Thoracic aorta (tissue), 2 donors: ENCODE data around the gene COQ10B. TPM values are rescaled to one million over a fixed set of nuclear protein-coding genes. Genes with fewer than 3 reads are reported as not detected.

Experiments
- ATAC-seq: fragments of 150-250 bp; one replicate; pipeline ENCODE4 v1.8.0; 2017; ENCODE audit warnings: low read depth; ENCODE audit not compliant: insufficient number of reproducible peaks, low FRiP score
- DNase-seq: peaks from one replicate; pipeline ENCODE4 v3.0.0-alpha.2; 2020; ENCODE audit warnings: low spot score
- H3K27ac ChIP-seq, 2 donors: fragments of 200-600 bp; sonication (generic); 1 replicate in 1 of 2; 2 replicates in 1 of 2; pipeline ENCODE4 v1.5.1; 2016; ENCODE audit warnings: mild to moderate bottlenecking in 2 of 2, moderate library complexity in 2 of 2
- H3K27me3 ChIP-seq: fragments of 200-600 bp; sonication (generic); replicated peaks from 2 replicates; pipeline ENCODE4 v1.6.0; 2016; ENCODE audit warnings: mild to moderate bottlenecking; ENCODE audit not compliant: insufficient read depth
- H3K36me3 ChIP-seq: fragments of 200-600 bp; sonication (generic); one replicate; pipeline ENCODE4 v1.5.1; 2016
- H3K4me1 ChIP-seq, 2 donors: fragments of 200-600 bp; sonication (generic); 1 replicate in 1 of 2; 2 replicates in 1 of 2; pipeline versions ENCODE4 v1.5.1 to v1.6.0; 2016; ENCODE audit warnings: low read depth in 2 of 2, mild to moderate bottlenecking in 1 of 2; ENCODE audit not compliant: control insufficient read depth in 1 of 2
- H3K4me3 ChIP-seq: fragments of 200-600 bp; sonication (generic); 2 replicates; pipeline ENCODE4 v1.5.1; 2016; ENCODE audit warnings: mild to moderate bottlenecking
- H3K9me3 ChIP-seq: fragments of 200-600 bp; sonication (generic); 2 replicates; pipeline ENCODE4 v1.5.1; 2016
- CTCF ChIP-seq: fragments of 200-600 bp; sonication (generic); IDR thresholded peaks from one replicate; pipeline ENCODE4 v1.5.1; 2019; ENCODE audit warnings: antibody characterized with exemption
- total RNA-seq, 2 donors: library from RNA; depleted of rRNA; stranded (reverse); fragments of >200 nt; gene quantifications; one replicate each; pipeline versions ENCODE4 v1.1.0 to v1.2.3, GENCODE V29; 2016

The COQ10B gene
- 10 to 100 TPM; 41.6 to 42.8 TPM for total RNA-seq

- Histone ChIP-seq H3K36me3 (no peaks in the 10 kb centered on the region), H3K4me3 (peak within 1 kb of the TSS; percentile 83), H3K9me3 (no peaks in the 10 kb centered on the region), H3K4me1 (peaks cover 12 to 21% of the 10 kb centered on the region in 2 donors), H3K27ac (peak within 1 kb of the TSS; percentile 99 to 100), H3K27me3 (no peaks in the 10 kb centered on the region)
- DNase-seq (peak; percentile 97), ATAC-seq (peak; percentile 98)
- TF ChIP-seq CTCF = no peak
These were observed at the start of gene COQ10B for GRCh38 chr2:197453123-197453913. TSS of gene COQ10B (plus strand) at chr2:197453552. CDS start at chr2:197453561, 9 bp downstream.

- Histone ChIP-seq H3K4me1 (peaks cover 0 to 5% of the 10 kb centered on the region in 2 donors), H3K27me3 (no peaks in the 10 kb centered on the region), H3K9me3 (no peaks in the 10 kb centered on the region), H3K4me3 (no peak overlapping the region), H3K27ac (no peak overlapping the region), H3K36me3 (peaks cover 77% of the 10 kb centered on the region)
- DNase-seq (no peak), ATAC-seq (no peak)
- TF ChIP-seq CTCF = no peak
These were observed 47.8 kb upstream of the COQ10B start for GRCh38 chr2:197405582-197405981.

- H3K36me3 ChIP-seq = peaks cover 73% of the 10 kb centered on the region
- no peaks in the 10 kb centered on the region for H3K27me3 ChIP-seq
- no peak for TF ChIP-seq CTCF
- ATAC-seq (no peak), DNase-seq (no peak)
- H3K4me1 ChIP-seq = no peaks in the 10 kb centered on the region
- no peak overlapping the region for H3K27ac ChIP-seq
- H3K9me3 ChIP-seq = no peaks in the 10 kb centered on the region
- H3K4me3 ChIP-seq = no peak overlapping the region
These were observed 39.3 kb upstream of the COQ10B start for GRCh38 chr2:197414039-197414438.

- TF ChIP-seq CTCF = no peak
These were observed 38.8 kb upstream of the COQ10B start for GRCh38 chr2:197414515-197414914.

GRCh38 chr2:197416268-197416667 is 37.1 kb upstream of the COQ10B start:
- Histone ChIP-seq H3K9me3 (no peaks in the 10 kb centered on the region), H3K36me3 (peaks cover 72% of the 10 kb centered on the region), H3K4me3 (no peak overlapping the region), H3K4me1 (peaks cover under 1% of the 10 kb centered on the region in 2 donors), H3K27me3 (no peaks in the 10 kb centered on the region), H3K27ac (no peak overlapping the region)
- ATAC-seq (no peak), DNase-seq (no peak)
- no peak for TF ChIP-seq CTCF

More at GRCh38 chr2:197414515-197414914, 38.8 kb upstream of the COQ10B start:
- Histone ChIP-seq H3K9me3 (no peaks in the 10 kb centered on the region), H3K4me1 (no peaks in the 10 kb centered on the region), H3K27ac (no peak overlapping the region), H3K27me3 (no peaks in the 10 kb centered on the region), H3K36me3 (peaks cover 71% of the 10 kb centered on the region), H3K4me3 (no peak overlapping the region)
- DNase-seq (no peak), ATAC-seq (no peak)
